KMS-11 (cell line): ENCODE data around the gene MAGI3.
"Not testable (repeated sequence)": the region's sequence is repeated elsewhere in the genome, so short reads cannot be mapped to it uniquely, and the experiment has no call there.

Experiments used
- H2AFZ ChIP-seq: fragments of 200-600 bp; sonication (generic); 2 replicates; pipeline ENCODE4 v1.6.1; 2016; ENCODE audit warnings: antibody characterized with exemption, mixed run types, low read depth
- H3K27ac ChIP-seq: fragments of 200-600 bp; sonication (generic); 2 replicates; pipeline ENCODE4 v1.6.1; 2016; ENCODE audit warnings: mild to moderate bottlenecking, mixed run types
- H3K27me3 ChIP-seq: fragments of 200-600 bp; sonication (generic); 2 replicates; pipeline ENCODE4 v1.6.1; 2017; ENCODE audit warnings: mild to moderate bottlenecking, low read depth, mixed run types, moderate library complexity; ENCODE audit not compliant: insufficient read depth
- H3K36me3 ChIP-seq: fragments of 200-600 bp; sonication (generic); 2 replicates; pipeline ENCODE4 v1.6.1; 2017; ENCODE audit warnings: mild to moderate bottlenecking, mixed run types; ENCODE audit not compliant: insufficient read depth
- H3K4me1 ChIP-seq: fragments of 200-600 bp; sonication (generic); 2 replicates; pipeline ENCODE4 v1.6.1; 2016; ENCODE audit warnings: mild to moderate bottlenecking, low read depth, mixed run types; ENCODE audit not compliant: poor library complexity, severe bottlenecking
- H3K4me2 ChIP-seq: fragments of 200-600 bp; sonication (generic); 2 replicates; pipeline ENCODE4 v1.7.0; 2016; ENCODE audit warnings: mild to moderate bottlenecking, mixed run types
- H3K4me3 ChIP-seq: fragments of 200-600 bp; sonication (generic); IDR thresholded peaks from 2 replicates; pipeline ENCODE4 v1.6.1; 2017; ENCODE audit warnings: low read depth, low read length, mixed read lengths; ENCODE audit not compliant: insufficient read depth
- H3K79me2 ChIP-seq: fragments of 200-600 bp; sonication (generic); 2 replicates; pipeline ENCODE4 v1.6.1; 2016; ENCODE audit warnings: low read depth, mixed run types; ENCODE audit not compliant: insufficient read depth
- H3K9ac ChIP-seq: fragments of 200-600 bp; sonication (generic); 2 replicates; pipeline ENCODE4 v1.6.1; 2016; ENCODE audit warnings: mild to moderate bottlenecking, mixed run types
- H4K20me1 ChIP-seq: fragments of 200-600 bp; sonication (generic); 2 replicates; pipeline ENCODE4 v1.6.1; 2016; ENCODE audit warnings: mild to moderate bottlenecking, mixed run types; ENCODE audit not compliant: insufficient read depth
- TF ChIP-seq, protein P1 (sequence below): fragments of 200-600 bp; sonication (generic); conservative IDR thresholded peaks from 2 replicates; pipeline ENCODE4 v1.6.1; 2017; ENCODE audit warnings: low read depth, mild to moderate bottlenecking, antibody characterized with exemption, low read length, moderate library complexity, mixed read lengths

The MAGI3 gene

DNA sequence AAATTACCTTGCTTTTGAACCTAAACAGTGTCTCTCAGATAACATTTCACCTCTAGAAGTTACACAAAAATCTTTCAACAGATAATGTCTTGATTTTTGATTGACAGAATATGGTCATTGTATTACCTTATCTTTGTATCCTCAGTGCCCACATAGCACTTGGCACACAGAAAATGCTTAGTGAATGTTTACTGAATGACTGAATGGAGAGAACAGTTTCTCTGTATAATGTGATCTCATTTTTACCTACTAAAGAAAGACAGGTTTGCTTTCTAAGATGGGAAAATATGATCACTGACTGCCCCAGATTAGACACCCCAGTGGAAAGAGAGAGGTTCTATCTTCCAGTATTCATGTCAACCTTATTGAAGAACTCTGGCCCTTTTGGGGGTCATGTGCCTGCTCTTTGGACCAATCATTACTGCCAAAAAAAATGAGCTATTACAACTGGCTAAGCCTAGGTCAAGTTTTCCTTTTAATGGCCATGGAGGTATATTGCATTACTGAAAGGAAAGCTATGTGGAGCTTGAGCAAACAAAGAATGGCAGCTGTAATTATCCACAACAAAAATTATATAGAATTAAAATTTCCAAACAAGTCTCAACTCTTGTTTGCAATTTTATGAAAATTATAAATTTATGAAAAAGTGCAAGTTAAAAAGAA, 117.4 kb downstream of the MAGI3 start:
- Histone ChIP-seq H3K36me3 (no peaks in the 10 kb centered on the region), H2AFZ (no peak overlapping the region), H3K4me2 (no peak overlapping the region), H3K27me3 (no peaks in the 10 kb centered on the region), H3K9ac (no peak overlapping the region), H3K4me3 (no peak overlapping the region), H4K20me1 (no peaks in the 10 kb centered on the region), H3K79me2 (no peaks in the 10 kb centered on the region), H3K27ac (no peak overlapping the region), H3K4me1 (no peaks in the 10 kb centered on the region)
- TF ChIP-seq, protein P1, sequence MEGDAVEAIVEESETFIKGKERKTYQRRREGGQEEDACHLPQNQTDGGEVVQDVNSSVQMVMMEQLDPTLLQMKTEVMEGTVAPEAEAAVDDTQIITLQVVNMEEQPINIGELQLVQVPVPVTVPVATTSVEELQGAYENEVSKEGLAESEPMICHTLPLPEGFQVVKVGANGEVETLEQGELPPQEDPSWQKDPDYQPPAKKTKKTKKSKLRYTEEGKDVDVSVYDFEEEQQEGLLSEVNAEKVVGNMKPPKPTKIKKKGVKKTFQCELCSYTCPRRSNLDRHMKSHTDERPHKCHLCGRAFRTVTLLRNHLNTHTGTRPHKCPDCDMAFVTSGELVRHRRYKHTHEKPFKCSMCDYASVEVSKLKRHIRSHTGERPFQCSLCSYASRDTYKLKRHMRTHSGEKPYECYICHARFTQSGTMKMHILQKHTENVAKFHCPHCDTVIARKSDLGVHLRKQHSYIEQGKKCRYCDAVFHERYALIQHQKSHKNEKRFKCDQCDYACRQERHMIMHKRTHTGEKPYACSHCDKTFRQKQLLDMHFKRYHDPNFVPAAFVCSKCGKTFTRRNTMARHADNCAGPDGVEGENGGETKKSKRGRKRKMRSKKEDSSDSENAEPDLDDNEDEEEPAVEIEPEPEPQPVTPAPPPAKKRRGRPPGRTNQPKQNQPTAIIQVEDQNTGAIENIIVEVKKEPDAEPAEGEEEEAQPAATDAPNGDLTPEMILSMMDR, result no peak

DNA sequence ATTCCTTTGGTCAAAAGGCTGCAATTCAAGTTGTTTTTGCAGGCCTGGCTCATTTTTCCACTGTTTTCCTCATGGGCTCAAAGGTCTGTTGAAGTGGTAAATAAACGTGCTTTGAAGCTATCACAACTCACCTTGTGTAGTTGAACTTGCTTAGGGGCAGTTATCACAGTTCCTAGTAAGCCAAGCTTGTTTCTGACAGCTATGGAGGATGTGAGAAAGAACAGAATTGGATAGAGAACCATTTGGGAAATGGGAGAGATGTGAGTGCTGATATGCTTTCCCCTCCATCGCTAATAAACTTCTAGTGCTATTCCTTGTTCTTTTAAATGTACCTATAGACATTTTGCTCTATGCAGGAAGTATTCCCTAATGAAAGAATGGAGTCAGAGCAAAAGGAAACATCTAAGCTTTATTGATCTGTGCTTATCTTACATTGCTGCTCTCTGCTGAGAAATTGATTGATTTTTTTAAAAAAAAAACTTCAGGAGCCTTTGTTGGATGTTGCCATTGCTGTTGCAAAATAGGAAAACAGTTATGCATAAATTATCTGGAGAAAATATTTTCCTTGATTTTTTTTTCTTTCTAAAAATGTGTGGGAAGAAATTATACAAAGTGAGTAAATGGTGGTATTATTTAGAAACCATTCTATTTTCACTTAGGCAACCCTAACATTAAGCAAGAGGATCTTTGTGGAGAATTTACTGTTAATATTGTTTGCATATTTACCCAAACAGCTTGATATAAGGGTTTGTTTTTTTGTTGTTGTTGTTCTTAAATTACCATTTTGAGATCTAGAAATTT, 118.2 kb downstream of the MAGI3 start:
- TF ChIP-seq, protein P1, result no peak
- no peaks in the 10 kb centered on the region for H3K79me2 ChIP-seq
- H3K27me3 ChIP-seq, result no peaks in the 10 kb centered on the region
- no peak overlapping the region for H3K4me2 ChIP-seq
- H4K20me1 ChIP-seq, result no peaks in the 10 kb centered on the region
- H3K4me3 ChIP-seq, result no peak overlapping the region
- no peak overlapping the region for H3K9ac ChIP-seq
- no peak overlapping the region for H3K27ac ChIP-seq
- H3K4me1 ChIP-seq, result no peaks in the 10 kb centered on the region
- no peaks in the 10 kb centered on the region for H3K36me3 ChIP-seq
- H2AFZ ChIP-seq, result no peak overlapping the region

DNA sequence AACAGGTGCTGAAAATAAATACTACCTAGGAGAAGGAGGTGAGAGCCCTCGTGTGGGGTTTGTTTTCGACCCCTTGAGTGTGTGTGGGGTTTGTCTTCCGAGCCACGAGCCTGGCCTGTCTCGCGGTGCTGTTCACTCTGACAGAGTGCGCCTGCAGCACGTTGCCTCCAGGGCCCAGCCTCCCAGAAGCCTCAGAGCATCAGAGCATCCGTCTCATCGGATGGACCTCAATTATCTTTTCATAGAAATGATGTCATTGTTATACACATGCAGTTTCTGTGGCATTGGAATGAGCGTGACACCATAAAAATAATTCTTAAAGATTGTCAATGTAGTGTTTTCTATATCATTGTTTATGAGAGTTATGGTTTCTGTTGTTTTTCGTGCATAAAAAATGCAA, 119.5 kb downstream of the MAGI3 start:
- not testable (repeated sequence) for H3K79me2 ChIP-seq, H3K4me2 ChIP-seq, H3K27ac ChIP-seq, H3K27me3 ChIP-seq, H3K4me3 ChIP-seq, H3K36me3 ChIP-seq, H2AFZ ChIP-seq, H3K9ac ChIP-seq, H3K4me1 ChIP-seq, H4K20me1 ChIP-seq

DNA sequence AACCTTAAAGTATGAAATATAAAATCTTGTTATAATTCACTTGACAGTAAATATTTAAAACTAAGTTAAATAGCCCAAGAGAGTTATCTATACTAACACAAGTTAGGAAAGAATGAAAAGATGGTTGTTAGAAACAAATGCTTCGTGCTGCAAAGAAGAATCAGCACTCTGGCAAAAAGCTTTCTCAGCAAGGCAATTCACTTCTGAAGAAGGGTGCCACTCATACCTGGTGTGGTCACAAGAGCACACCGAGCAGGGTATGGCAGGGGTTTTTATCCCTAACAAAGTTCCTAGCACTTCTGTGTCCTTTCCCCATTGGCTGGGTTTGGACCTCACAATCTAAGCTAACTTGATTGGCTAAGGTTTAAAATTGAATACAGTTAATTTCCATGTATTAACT, 121.0 kb downstream of the MAGI3 start:
- no peaks in the 10 kb centered on the region for H3K79me2 ChIP-seq

More for the DNA sequence above, 121.0 kb downstream of the MAGI3 start:
- Histone ChIP-seq H3K4me2 (no peak overlapping the region), H4K20me1 (no peaks in the 10 kb centered on the region), H3K9ac (no peak overlapping the region), H3K4me3 (no peak overlapping the region), H3K27ac (no peak overlapping the region), H2AFZ (no peak overlapping the region), H3K27me3 (no peaks in the 10 kb centered on the region), H3K36me3 (no peaks in the 10 kb centered on the region), H3K4me1 (no peaks in the 10 kb centered on the region)
- TF ChIP-seq, protein P1, result no peak
